ENCODE results near the gene SNRNP40.

GRCh38 chr1:31259746-31260145 lies 36.8 kb downstream of the SNRNP40 start:
- TF ChIP-seq GATA3 (IDR thresholded peaks at IDR 0.05; ENCODE audit: low read depth, low read length) (no peak), GATA2 (IDR thresholded peaks at IDR 0.05; ENCODE audit: low read depth, low read length) (no peak)

All from SH-SY5Y (cell line).